PC-9 (cell line): ENCODE data around the gene ABLIM2.

ENCODE experiments used
- EZH2 ChIP-seq: fragments of 200-600 bp; sonication (generic); IDR thresholded peaks from 2 replicates; pipeline ENCODE4 v1.8.0; 2017; ENCODE audit warnings: antibody characterized with exemption, low read depth
- TF ChIP-seq, protein P1 (sequence below): fragments of 200-600 bp; sonication (generic); conservative IDR thresholded peaks from 2 replicates; pipeline ENCODE4 v1.6.1; 2017; ENCODE audit warnings: mixed run types, antibody characterized with exemption, mild to moderate bottlenecking, moderate library complexity

DNA sequence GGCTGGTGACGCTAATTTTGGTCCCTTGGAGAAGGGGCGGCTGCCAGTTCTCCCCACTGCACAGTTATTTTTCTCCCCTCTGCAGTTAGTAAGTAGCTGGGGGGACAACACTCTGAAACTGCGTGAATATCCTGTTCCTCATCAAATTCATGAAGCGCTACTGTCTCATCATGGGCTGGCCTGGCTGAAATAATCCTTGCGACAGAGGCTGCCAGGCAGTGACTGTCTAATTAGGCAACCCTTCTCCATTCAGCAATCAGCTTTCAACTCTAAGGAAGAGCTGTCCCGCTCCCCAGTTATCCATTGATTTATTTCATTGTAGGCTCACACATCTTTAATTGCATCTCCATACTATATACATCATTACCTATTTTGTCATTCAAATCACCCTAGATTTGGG lies 48.7 kb upstream of the ABLIM2 start:
- TF ChIP-seq, protein P1, sequence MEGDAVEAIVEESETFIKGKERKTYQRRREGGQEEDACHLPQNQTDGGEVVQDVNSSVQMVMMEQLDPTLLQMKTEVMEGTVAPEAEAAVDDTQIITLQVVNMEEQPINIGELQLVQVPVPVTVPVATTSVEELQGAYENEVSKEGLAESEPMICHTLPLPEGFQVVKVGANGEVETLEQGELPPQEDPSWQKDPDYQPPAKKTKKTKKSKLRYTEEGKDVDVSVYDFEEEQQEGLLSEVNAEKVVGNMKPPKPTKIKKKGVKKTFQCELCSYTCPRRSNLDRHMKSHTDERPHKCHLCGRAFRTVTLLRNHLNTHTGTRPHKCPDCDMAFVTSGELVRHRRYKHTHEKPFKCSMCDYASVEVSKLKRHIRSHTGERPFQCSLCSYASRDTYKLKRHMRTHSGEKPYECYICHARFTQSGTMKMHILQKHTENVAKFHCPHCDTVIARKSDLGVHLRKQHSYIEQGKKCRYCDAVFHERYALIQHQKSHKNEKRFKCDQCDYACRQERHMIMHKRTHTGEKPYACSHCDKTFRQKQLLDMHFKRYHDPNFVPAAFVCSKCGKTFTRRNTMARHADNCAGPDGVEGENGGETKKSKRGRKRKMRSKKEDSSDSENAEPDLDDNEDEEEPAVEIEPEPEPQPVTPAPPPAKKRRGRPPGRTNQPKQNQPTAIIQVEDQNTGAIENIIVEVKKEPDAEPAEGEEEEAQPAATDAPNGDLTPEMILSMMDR: no peak
- no peak for TF ChIP-seq EZH2
